WI38 (cell line): ENCODE results near the gene DRG1.

Experiments
- H3K4me3 ChIP-seq: 2 replicates; pipeline ENCODE4 v1.5.1; 2011; ENCODE audit warnings: low read depth, mild to moderate bottlenecking, control low read depth, low read length
- CTCF ChIP-seq: IDR thresholded peaks from 2 replicates; pipeline ENCODE4 v1.5.1; 2012; ENCODE audit warnings: low read depth, mild to moderate bottlenecking, control low read depth, low read length

The DRG1 gene

GRCh38 chr22:31443516-31443915 is 44.1 kb downstream of the DRG1 start:
- TF ChIP-seq CTCF: no peak
- H3K4me3 ChIP-seq: no peak overlapping the region

- H3K4me3 ChIP-seq: no peak overlapping the region
- no peak for TF ChIP-seq CTCF
These were observed 46.2 kb downstream of the DRG1 start for GRCh38 chr22:31445642-31446041.

GRCh38 chr22:31446208-31446607 is 46.8 kb downstream of the DRG1 start:
- no peak overlapping the region for H3K4me3 ChIP-seq
- no peak for TF ChIP-seq CTCF

- H3K4me3 ChIP-seq: no peak overlapping the region
These were observed 47.4 kb downstream of the DRG1 start for GRCh38 chr22:31446767-31447166.

GRCh38 chr22:31447337-31447736 is 47.9 kb downstream of the DRG1 start:
- no peak overlapping the region for H3K4me3 ChIP-seq
- no peak for TF ChIP-seq CTCF

More at GRCh38 chr22:31446767-31447166, 47.4 kb downstream of the DRG1 start:
- TF ChIP-seq CTCF: no peak

- TF ChIP-seq CTCF: no peak
- H3K4me3 ChIP-seq: no peak overlapping the region
These were observed 49.0 kb downstream of the DRG1 start for GRCh38 chr22:31448382-31448781.

- TF ChIP-seq CTCF: no peak
- H3K4me3 ChIP-seq: no peak overlapping the region
These were observed 50.1 kb downstream of the DRG1 start for GRCh38 chr22:31449506-31449905.
